ENCODE measurements around the gene PEMT.

GRCh38 chr17:17538417-17539391 is 52.8 kb downstream of the PEMT start:
- TF ChIP-seq GATA2 (IDR thresholded peaks at IDR 0.05; ENCODE audit: low read depth, low read length), result no peak
- TF ChIP-seq GATA3 (IDR thresholded peaks at IDR 0.05; ENCODE audit: low read depth, low read length), result no peak
